Measurements from ENCODE around the gene PIANP.
"Not testable (repeated sequence)": the region's sequence is repeated elsewhere in the genome, so short reads cannot be mapped to it uniquely, and the experiment has no call there.

PIANP gene, protein sequence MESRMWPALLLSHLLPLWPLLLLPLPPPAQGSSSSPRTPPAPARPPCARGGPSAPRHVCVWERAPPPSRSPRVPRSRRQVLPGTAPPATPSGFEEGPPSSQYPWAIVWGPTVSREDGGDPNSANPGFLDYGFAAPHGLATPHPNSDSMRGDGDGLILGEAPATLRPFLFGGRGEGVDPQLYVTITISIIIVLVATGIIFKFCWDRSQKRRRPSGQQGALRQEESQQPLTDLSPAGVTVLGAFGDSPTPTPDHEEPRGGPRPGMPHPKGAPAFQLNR

GRCh38 chr12:6700646-6701051 is at the start of gene PIANP:
Gene PIANP, minus strand, starts transcription at chr12:6700815. Its CDS starts 2,754 bp downstream, at chr12:6698061.
- DNase-seq (ENCODE audit: low read depth): peak; percentile 33
- TF ChIP-seq, protein P1, sequence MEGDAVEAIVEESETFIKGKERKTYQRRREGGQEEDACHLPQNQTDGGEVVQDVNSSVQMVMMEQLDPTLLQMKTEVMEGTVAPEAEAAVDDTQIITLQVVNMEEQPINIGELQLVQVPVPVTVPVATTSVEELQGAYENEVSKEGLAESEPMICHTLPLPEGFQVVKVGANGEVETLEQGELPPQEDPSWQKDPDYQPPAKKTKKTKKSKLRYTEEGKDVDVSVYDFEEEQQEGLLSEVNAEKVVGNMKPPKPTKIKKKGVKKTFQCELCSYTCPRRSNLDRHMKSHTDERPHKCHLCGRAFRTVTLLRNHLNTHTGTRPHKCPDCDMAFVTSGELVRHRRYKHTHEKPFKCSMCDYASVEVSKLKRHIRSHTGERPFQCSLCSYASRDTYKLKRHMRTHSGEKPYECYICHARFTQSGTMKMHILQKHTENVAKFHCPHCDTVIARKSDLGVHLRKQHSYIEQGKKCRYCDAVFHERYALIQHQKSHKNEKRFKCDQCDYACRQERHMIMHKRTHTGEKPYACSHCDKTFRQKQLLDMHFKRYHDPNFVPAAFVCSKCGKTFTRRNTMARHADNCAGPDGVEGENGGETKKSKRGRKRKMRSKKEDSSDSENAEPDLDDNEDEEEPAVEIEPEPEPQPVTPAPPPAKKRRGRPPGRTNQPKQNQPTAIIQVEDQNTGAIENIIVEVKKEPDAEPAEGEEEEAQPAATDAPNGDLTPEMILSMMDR (IDR thresholded peaks at IDR 0.05; ENCODE audit: insufficient read depth, low read depth, low read length, missing control alignments): no peak
- peak within 1 kb of the TSS; percentile 37 for H3K4me3 ChIP-seq (ENCODE audit: low read length)

GRCh38 chr12:6748761-6749160 is 48.1 kb upstream of the PIANP start:
- TF ChIP-seq, protein P1 (IDR thresholded peaks at IDR 0.05; ENCODE audit: insufficient read depth, low read depth, low read length, missing control alignments): no peak
- no peak for DNase-seq (ENCODE audit: low read depth)
- no peak overlapping the region for H3K4me3 ChIP-seq (ENCODE audit: low read length)

DNA sequence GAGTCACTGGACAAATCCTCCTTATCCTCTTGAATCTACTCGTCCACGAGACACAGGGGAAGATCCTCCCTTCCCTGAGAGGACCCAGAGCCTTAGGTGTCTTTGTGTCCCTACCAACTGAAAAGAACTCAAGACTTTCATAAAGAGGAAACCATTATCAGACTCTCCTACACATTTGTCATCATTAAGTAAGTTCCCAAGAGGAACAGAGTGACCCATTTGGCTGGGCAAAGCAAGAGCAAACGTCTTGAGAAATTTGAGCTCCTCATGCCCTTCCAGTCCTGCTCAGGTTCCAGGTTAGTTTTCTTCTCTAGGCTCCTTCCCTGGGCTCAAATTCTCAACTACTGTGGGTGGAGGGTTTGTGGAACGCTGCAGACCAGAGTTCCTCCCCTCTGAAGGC is 46.6 kb upstream of the PIANP start:
- TF ChIP-seq, protein P1 (IDR thresholded peaks at IDR 0.05; ENCODE audit: insufficient read depth, low read depth, low read length, missing control alignments): no peak
- H3K4me3 ChIP-seq (ENCODE audit: low read length): no peak overlapping the region
- no peak for DNase-seq (ENCODE audit: low read depth)

GRCh38 chr12:6745741-6746525 is 45.3 kb upstream of the PIANP start:
- no peak overlapping the region for H3K4me3 ChIP-seq (ENCODE audit: low read length)
- peak; percentile 87 for DNase-seq (ENCODE audit: low read depth)
- TF ChIP-seq, protein P1 (IDR thresholded peaks at IDR 0.05; ENCODE audit: insufficient read depth, low read depth, low read length, missing control alignments): no peak

GRCh38 chr12:6743300-6743699 is 42.7 kb upstream of the PIANP start:
- DNase-seq (ENCODE audit: low read depth); H3K4me3 ChIP-seq (ENCODE audit: low read length): not testable (repeated sequence)

- DNase-seq (ENCODE audit: low read depth): no peak
- TF ChIP-seq, protein P1 (IDR thresholded peaks at IDR 0.05; ENCODE audit: insufficient read depth, low read depth, low read length, missing control alignments): no peak
- H3K4me3 ChIP-seq (ENCODE audit: low read length): no peak overlapping the region
These were observed 42.2 kb upstream of the PIANP start for GRCh38 chr12:6742834-6743233.

- not testable (repeated sequence) for H3K4me3 ChIP-seq (ENCODE audit: low read length); DNase-seq (ENCODE audit: low read depth)
These were observed 41.5 kb upstream of the PIANP start for GRCh38 chr12:6742080-6742479.

DNA sequence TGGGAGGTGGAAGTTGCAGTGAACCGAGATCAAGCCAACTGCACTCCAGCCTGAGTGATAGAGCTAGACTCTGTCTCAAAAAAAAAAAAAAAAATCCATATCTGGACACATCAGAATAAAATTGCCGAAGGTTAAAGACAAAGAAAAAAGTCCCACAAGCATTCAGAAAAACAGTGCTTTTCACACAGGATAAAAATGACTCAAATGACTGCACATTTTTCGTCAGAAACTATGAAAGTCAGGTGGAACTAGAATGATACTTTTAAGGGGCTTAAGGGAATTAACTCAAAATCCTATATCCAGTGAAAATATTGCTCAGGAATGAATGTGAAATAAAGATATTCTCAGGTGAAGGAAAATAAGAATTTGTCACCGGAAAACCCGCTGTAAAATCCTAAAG is 36.1 kb upstream of the PIANP start:
- no peak for DNase-seq (ENCODE audit: low read depth)
- TF ChIP-seq, protein P1 (IDR thresholded peaks at IDR 0.05; ENCODE audit: insufficient read depth, low read depth, low read length, missing control alignments): no peak
- no peak overlapping the region for H3K4me3 ChIP-seq (ENCODE audit: low read length)

Data from epithelial cell of esophagus (primary cell).